GM21825 (cell line): ENCODE measurements around the gene C2CD4C.
"Not testable (repeated sequence)": the region's sequence is repeated elsewhere in the genome, so short reads cannot be mapped to it uniquely, and the experiment has no call there.

Experiments
- ATAC-seq: cut with Tn5 transposase; IDR thresholded peaks from one replicate; pipeline ENCODE4 v1.9.1; 2021; ENCODE audit warnings: mild to moderate bottlenecking, moderate library complexity; ENCODE audit not compliant: unreplicated experiment

Gene C2CD4C

DNA sequence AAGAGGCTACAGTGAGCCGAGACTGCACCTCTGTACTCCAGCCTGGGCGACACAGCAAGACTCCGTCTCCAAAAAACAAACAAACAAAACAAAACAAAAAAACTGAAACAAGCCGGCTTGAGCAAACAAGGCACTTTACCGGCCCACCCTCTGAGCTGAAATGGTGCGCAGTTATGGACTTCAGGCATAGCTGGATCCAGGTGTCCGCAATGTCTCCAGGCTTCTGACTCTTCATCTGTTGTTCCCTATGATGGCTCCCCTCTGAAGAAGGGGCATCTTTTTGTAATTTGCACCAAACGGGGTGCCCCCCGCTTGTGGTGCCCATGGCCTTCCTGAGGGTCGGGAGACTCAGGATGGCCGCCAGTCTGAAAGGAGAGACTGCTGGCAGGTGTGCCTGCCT, 6.2 kb downstream of the C2CD4C start:
- no peak for ATAC-seq

- ATAC-seq, result no peak
These were observed 7.0 kb downstream of the C2CD4C start for GRCh38 chr19:401866-402511.

DNA sequence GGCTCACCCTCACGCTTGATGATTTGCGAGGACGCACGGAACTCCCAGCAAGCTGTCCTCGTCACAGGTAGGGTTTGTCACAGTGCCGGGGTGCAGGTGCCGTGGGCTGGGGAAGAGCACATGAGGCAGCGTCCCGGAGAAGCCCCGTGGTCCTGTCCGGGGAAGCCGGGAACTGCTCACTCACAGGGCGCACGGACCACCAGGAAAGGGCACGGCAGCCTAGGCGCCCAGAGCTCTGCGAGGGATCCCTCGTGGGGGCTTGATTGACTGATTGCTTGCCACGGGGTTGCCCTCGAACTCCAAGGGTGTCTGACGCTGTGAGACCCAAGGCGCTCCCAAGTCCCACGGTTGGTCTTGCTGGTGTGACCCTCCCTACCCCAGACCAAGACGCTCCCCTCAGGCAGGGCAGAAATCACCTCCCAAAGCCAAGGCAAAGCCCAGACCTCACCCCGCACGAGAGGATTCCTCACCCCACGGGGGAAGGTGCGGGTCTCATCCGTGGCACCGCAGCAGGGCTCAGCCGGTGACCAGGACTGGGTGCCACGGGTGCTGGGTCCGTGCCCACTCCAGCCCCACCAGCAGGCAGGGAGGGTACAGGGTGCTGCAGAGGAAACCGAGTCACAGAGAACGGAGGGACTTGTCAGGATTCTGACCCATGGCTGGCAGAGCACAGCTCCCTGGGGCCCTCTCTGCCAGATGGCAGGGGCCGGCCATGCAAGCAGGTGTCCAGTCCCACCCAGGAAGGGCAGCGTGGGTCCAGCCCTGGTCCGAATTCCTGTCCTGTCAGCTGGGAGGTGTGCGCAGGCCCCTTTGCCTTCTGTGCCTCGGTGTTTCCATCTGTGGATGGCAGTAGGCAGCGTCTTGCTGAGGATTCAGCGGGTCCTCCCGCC, 7.7 kb downstream of the C2CD4C start:
- no peak for ATAC-seq

- ATAC-seq, result no peak
These were observed 9.6 kb downstream of the C2CD4C start for GRCh38 chr19:399370-399769.

DNA sequence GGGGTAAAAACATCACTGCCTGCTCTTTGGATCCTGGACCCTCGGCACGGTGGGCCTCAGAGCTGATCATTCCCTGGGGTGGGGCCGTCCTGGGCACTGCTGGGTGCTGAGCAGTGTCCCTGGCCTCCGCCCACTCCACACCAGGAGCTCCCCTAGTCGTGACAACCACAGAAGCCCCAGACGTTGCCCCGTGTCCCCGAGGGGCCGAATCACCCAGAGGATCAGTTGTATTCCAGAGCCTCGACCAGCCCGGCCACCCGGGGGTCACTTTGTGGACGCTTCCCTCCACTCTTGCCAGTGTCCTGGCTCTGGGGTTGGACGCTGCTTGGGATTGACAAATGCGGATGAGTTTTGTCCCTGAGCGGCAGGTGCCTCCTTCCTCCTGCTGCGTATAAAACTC, 10.2 kb downstream of the C2CD4C start:
- no peak for ATAC-seq

DNA sequence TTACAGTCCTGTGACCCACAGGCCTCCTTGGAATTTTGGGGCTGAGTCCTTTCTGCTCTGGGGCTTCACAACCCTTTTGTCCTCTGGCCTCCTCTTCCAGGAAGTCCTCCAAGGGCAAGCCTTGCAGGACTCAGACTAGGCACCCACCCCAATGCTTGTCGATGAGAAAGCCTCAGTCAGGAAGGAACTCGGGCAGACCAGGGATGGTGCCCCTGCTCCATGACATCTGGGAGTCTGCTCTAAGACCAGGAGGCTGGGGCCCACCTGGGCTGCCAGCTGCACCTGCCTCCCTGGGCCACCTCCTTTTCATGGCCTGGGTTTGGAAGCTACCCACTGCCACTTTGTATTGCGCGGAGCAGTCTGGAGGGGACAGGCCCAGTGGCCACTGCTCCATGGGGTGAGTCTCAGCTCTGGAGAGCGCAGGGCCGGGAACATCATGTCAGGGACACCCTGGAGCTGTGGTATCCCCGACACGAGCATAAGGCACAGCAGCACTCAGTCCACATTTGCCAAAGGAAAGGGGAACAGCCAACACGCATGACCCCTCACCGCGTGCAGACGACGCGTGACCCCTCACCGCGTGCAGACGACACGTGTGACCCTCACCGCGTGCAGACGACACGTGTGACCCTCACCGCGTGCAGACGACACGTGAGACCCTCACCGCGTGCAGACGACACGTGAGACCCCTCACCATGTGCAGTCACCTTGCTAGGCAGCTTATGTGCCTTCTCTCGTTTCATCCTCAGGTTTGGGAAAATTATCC, 10.8 kb downstream of the C2CD4C start:
- ATAC-seq, result no peak

GRCh38 chr19:397321-397720, 11.6 kb downstream of the C2CD4C start:
- no peak for ATAC-seq

DNA sequence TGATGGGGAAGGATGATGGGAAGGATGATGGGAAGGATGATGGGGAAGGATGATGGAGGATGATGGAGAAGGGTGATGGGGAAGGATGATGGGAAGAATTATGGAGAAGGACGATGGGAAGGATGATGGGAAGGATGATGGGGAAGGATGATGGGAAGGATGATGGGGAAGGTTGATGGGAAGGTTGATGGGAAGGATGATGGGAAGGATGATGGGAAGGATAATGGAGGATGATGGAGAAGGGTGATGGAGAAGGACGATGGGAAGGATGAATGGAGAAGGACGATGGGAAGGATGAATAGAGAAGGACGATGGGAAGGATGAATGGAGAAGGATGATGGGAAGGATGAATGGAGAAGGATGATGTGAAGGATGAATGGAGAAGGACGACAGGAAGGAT, 13.5 kb downstream of the C2CD4C start:
- ATAC-seq, result no peak

DNA sequence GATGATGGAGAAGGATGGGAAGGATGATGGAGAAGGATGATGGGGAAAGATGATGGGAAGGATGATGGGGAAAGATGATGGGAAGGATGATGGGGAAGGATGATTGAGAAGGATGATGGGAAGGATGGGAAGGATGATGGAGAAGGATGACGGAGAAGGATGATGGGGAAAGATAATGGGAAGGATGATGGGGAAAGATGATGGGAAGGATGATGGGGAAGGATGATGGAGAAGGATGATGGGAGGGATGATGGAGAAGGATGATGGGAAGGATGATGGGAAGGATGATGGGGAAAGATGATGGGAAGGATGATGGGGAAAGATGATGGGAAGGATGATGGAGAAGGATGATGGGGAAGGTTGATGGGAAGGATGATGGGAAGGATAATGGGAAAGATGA, 14.1 kb downstream of the C2CD4C start:
- not testable (repeated sequence) for ATAC-seq

DNA sequence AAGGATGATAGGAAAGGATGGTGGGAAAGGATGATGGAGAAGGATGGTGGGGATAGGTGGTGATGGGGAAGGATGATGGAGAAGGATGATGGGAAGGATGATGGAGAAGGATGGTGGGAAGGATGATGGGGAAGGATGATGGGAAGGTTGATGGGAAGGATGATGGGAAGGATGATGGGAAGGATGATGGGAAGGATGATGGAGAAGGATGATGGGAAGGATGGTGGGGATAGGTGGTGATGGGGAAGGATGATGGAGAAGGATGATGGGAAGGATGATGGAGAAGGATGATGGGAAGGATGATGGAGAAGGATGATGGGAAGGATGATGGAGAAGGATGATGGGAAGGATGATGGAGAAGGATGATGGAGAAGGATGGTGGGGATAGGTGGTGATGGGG, 15.4 kb downstream of the C2CD4C start:
- not testable (repeated sequence) for ATAC-seq

GRCh38 chr19:392375-392970, 16.5 kb downstream of the C2CD4C start:
- no peak for ATAC-seq

DNA sequence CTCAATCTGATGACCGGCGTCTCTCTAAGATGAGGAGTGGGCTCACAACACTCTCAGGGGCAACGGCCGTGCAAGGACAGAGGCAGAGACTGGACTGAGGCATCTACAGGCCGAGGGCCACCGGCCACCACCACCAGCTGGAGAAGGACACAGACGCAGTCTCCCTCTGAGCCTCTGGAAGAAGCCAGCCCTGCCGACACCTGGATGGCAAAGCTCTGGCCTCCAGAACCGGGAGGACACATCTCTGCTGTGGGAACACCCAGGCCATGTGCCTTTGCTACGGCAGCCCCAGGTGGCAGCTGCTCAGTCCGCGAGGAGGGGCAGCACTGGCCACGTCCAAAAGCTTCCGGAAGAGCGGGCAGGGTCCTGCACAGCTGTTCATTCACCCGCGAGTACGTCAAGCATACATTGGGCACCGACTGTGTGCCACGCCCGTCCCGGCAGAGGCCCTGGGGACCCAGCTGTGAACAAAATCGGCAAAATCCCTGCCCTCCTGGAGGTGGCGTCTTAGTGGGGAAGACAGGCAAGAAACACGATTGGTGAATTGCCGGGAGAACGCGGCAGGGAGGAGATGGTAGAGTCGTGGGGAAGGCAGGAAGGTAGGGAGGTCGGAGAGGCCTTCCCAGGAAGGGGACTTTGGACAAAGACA, 17.1 kb downstream of the C2CD4C start:
- no peak for ATAC-seq

DNA sequence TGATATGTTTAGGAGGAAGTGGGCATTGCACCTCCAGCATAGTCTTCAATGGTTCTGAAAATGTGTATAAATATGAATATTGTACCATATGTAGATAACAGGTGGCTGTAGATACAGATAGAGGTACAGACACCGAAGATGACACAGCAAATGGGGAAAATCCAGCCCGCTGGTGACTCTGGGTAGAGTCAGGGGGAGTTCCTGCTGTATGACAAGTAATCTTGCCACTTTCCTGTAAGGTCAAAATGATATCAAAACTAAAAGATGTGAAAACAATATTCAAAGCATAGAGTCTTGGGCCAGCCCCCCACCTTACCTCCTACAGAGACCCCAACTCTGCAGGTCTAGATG, 17.8 kb downstream of the C2CD4C start:
- no peak for ATAC-seq

DNA sequence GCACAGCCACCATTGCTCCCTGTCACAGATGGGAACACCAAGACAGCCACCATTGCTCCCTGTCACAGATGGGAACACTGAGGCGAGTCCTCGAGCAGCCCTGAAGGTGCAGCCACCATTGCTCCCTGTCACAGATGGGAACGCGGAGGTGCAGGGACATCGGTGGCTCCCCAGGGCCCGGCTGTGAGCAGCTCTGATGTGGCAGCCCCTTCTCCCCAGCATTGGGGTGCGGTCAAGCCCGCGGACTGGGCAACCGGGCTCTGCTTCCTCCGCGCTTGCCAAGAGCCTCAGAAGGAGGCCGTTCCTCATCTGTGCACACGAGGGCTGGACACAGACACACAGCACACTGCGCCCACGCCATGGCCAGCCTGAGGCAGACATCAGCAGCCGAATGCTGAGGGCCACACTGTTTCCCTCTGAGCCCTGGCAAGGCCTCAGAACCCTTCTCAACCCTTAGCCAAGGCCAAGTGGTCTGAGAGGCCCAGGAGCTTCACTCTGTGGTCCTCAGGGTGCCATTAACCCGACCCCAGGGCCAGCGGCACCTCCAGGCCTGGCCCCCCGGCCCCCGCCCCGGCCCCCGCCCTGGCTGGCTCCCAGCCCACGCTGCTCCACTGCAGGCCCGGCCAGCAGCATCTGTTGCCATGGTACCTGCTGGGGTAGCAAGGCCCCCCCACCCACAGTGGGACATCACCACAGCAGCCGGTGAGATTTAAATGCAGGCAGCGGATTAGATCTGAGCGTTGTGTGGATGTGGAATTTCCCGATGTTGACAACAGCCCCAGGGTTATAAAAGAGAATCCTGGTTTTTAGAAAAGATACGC, 18.4 kb downstream of the C2CD4C start:
- no peak for ATAC-seq

DNA sequence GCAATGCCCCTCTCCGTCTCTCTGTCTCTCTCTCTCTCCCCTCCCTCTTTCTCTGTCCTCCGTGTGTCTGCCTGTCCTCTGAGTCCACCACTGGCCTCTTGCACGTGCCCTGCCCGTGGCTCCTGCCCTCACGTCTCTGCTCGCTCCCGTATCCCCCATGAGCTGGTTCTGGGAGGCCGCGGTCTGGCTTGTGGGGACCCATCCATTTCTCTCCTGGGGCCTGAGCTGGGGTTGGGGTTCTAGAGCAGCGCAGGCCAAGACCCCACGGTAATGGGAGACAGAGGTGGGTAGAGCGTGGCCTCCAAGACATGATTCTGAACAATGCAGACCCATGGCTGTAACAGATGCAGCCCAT, 19.0 kb downstream of the C2CD4C start:
- no peak for ATAC-seq

GRCh38 chr19:389255-389934, 19.6 kb downstream of the C2CD4C start:
- ATAC-seq, result no peak

DNA sequence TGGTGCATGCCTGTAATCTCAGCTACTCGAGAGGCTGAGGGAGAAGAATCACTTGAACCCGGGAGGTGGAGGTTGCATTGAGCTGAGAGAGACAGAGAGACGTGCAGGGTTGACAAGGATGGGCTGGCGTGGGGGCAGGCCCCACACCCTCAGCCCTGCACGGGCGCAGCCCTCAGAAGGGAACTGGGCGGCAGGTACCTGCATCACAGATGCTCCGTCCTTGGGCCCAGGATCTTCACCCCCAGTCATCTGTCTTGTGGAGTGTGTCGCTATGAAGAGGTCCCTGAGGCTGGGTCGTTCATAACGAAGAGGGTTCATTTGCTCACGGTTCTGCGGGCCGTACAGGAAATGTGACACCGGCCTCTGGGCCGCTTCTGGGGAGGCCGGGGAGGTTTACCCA, 20.3 kb downstream of the C2CD4C start:
- no peak for ATAC-seq

- no peak for ATAC-seq
These were observed 21.2 kb downstream of the C2CD4C start for GRCh38 chr19:387777-388176.

DNA sequence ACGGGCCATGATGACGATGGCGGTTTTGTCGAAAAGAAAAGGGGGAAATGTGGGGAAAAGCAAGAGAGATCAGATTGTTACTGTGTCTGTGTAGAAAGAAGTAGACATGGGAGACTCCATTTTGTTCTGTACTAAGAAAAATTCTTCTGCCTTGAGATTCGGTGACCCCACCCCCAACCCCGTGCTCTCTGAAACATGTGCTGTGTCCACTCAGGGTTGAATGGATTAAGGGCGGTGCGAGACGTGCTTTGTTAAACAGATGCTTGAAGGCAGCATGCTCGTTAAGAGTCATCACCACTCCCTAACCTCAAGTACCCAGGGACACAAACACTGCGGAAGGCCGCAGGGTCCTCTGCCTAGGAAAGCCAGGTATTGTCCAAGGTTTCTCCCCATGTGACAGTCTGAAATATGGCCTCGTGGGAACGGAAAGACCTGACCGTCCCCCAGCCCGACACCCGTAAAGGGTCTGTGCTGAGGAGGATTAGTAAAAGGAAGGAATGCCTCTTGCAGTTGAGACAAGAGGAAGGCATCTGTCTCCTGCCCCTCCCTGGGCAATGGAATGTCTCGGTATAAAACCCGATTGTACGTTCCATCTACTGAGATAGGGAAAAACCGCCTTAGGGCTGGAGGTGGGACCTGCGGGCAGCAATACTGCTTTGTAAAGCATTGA, 22.2 kb downstream of the C2CD4C start:
- not testable (repeated sequence) for ATAC-seq
